GM18517 (cell line): Measurements from ENCODE around the gene FEV.

Experiments
- ATAC-seq: cut with Tn5 transposase; IDR thresholded peaks from one replicate; pipeline ENCODE4 v1.9.1; 2021; ENCODE audit warnings: mild to moderate bottlenecking, moderate library complexity; ENCODE audit not compliant: unreplicated experiment

The FEV gene

GRCh38 chr2:219017201-219017931 lies 32.4 kb upstream of the FEV start:
- ATAC-seq: no peak

GRCh38 chr2:219016721-219017120 lies 31.7 kb upstream of the FEV start:
- no peak for ATAC-seq

GRCh38 chr2:219010873-219011272 lies 25.9 kb upstream of the FEV start:
- no peak for ATAC-seq

GRCh38 chr2:219010162-219010756 lies 25.3 kb upstream of the FEV start:
- no peak for ATAC-seq

- no peak for ATAC-seq
These were observed 24.3 kb upstream of the FEV start for GRCh38 chr2:219009294-219009693.

- no peak for ATAC-seq
These were observed 19.0 kb upstream of the FEV start for GRCh38 chr2:219003979-219004378.

- ATAC-seq: no peak
These were observed 18.3 kb upstream of the FEV start for GRCh38 chr2:219003267-219003634.

- no peak for ATAC-seq
These were observed 17.6 kb upstream of the FEV start for GRCh38 chr2:219002395-219003266.

GRCh38 chr2:219001577-219002394 lies 16.8 kb upstream of the FEV start:
- ATAC-seq: no peak

GRCh38 chr2:219001100-219001576 lies 16.2 kb upstream of the FEV start:
- no peak for ATAC-seq

GRCh38 chr2:219000569-219000960 lies 15.6 kb upstream of the FEV start:
- ATAC-seq: no peak

GRCh38 chr2:218999881-219000568 lies 15.0 kb upstream of the FEV start:
- ATAC-seq: no peak

GRCh38 chr2:218999021-218999880 lies 14.3 kb upstream of the FEV start:
- no peak for ATAC-seq

- no peak for ATAC-seq
These were observed 13.5 kb upstream of the FEV start for GRCh38 chr2:218998414-218999002.

GRCh38 chr2:218997731-218998130 lies 12.7 kb upstream of the FEV start:
- no peak for ATAC-seq

GRCh38 chr2:218996937-218997336 lies 12.0 kb upstream of the FEV start:
- no peak for ATAC-seq

- ATAC-seq: no peak
These were observed 11.2 kb upstream of the FEV start for GRCh38 chr2:218995972-218996711.

GRCh38 chr2:218995561-218995960 lies 10.6 kb upstream of the FEV start:
- ATAC-seq: no peak
